Naive B cell (primary cell): ENCODE results near the gene DNAI2. TPM values are rescaled to one million over a fixed set of nuclear protein-coding genes. Genes with fewer than 3 reads are reported as not detected.

Experiments
- ATAC-seq, 2 donors: fragments of 150-1000 bp; cut with Tn5 transposase; 2 replicates each; pipeline ENCODE4 v1.10.0; 2021; ENCODE audit warnings: low read depth in 2 of 2, mild to moderate bottlenecking in 2 of 2, moderate library complexity in 2 of 2
- DNase-seq: peaks from one replicate; pipeline ENCODE4 v3.0.0; 2022
- H3K27ac Mint-ChIP-seq, 6 donors: one replicate each; pipeline ENCODE4 v1.8.0; 2020 to 2022; ENCODE audit warnings: mild to moderate bottlenecking in 6 of 6, mixed read lengths in 6 of 6, moderate library complexity in 5 of 6, inconsistent platforms in 2 of 6
- H3K27me3 Mint-ChIP-seq, 3 donors: one replicate each; pipeline ENCODE4 v1.8.0; 2021 to 2022; ENCODE audit warnings: mixed read lengths in 3 of 3, mild to moderate bottlenecking in 1 of 3
- H3K36me3 Mint-ChIP-seq, 2 donors: one replicate each; pipeline ENCODE4 v1.8.0; 2020 to 2022; ENCODE audit warnings: mixed read lengths in 2 of 2, inconsistent platforms in 1 of 2, mild to moderate bottlenecking in 1 of 2
- H3K4me1 Mint-ChIP-seq, 3 donors: one replicate each; pipeline ENCODE4 v1.8.0; 2020 to 2022; ENCODE audit warnings: mixed read lengths in 3 of 3, inconsistent platforms in 1 of 3, mild to moderate bottlenecking in 1 of 3, moderate library complexity in 1 of 3
- H3K4me3 Mint-ChIP-seq, 8 donors: one replicate each; pipeline ENCODE4 v1.8.0; 2020 to 2022; ENCODE audit warnings: mild to moderate bottlenecking in 8 of 8, mixed read lengths in 8 of 8, moderate library complexity in 8 of 8, inconsistent platforms in 2 of 8
- H3K9me3 Mint-ChIP-seq, 7 donors: one replicate each; pipeline ENCODE4 v1.8.0; 2020 to 2022; ENCODE audit warnings: mixed read lengths in 7 of 7, mild to moderate bottlenecking in 5 of 7, inconsistent platforms in 2 of 7, moderate library complexity in 1 of 7
- polyA plus RNA-seq, 6 donors: library from polyadenylated mRNA; unstranded; fragments of 300-500 nt; fragmentation: Illumina TruSeq; gene quantifications; one replicate each; pipeline ENCODE4 v1.2.3, GENCODE V29; 2021; ENCODE audit warnings: low read depth in 6 of 6

DNAI2 gene
- polyA plus RNA-seq, 6 donors from 2014 or later = not detected

- DNase-seq (no peak), ATAC-seq (no peak)
- Mint-ChIP-seq H3K4me3 (no peak overlapping the region), H3K4me1 (no peaks in the 10 kb centered on the region), H3K9me3 (peaks cover 0 to 10% (median 6%) of the 10 kb centered on the region in 7 donors), H3K36me3 (no peaks in the 10 kb centered on the region), H3K27ac (no peak overlapping the region), H3K27me3 (peaks cover 5 to 48% (median 34%) of the 10 kb centered on the region in 3 donors)
Observed at GRCh38 chr17:74309902-74310301, 35.9 kb downstream of the DNAI2 start.

DNA sequence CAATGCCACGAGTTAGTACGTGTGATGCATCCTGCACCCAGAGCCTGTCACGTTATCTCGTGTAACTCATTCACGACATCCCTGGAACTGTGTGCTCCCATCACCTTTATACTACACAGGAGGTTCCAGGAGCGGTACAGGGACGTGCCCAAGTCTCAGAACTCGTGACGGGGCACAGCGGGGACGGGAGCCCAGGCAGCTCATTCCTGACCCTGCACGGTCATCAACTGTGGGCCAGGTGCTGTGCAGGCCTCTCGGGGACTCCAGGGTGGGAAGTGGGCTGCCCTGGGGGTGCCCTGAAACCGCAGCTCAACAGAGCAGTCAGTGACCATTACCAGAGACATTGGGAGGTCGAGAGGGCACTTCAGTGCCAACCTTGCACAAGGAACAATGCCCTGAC is 40.8 kb downstream of the DNAI2 start:
- DNase-seq (no peak), ATAC-seq (no peak)
- Mint-ChIP-seq H3K4me1 (no peaks in the 10 kb centered on the region), H3K27me3 (peaks cover 5 to 32% (median 18%) of the 10 kb centered on the region in 3 donors), H3K4me3 (no peak overlapping the region), H3K36me3 (no peaks in the 10 kb centered on the region), H3K9me3 (peaks cover 0 to 10% (median 6%) of the 10 kb centered on the region in 7 donors), H3K27ac (no peak overlapping the region)

GRCh38 chr17:74316220-74316619 is 42.2 kb downstream of the DNAI2 start:
- Mint-ChIP-seq H3K27ac (no peak overlapping the region), H3K36me3 (no peaks in the 10 kb centered on the region), H3K4me3 (no peak overlapping the region), H3K9me3 (peaks cover 0 to 10% (median 6%) of the 10 kb centered on the region in 7 donors), H3K27me3 (peaks cover 6 to 36% (median 16%) of the 10 kb centered on the region in 3 donors), H3K4me1 (no peaks in the 10 kb centered on the region)
- ATAC-seq = no peak
- DNase-seq = no peak

DNA sequence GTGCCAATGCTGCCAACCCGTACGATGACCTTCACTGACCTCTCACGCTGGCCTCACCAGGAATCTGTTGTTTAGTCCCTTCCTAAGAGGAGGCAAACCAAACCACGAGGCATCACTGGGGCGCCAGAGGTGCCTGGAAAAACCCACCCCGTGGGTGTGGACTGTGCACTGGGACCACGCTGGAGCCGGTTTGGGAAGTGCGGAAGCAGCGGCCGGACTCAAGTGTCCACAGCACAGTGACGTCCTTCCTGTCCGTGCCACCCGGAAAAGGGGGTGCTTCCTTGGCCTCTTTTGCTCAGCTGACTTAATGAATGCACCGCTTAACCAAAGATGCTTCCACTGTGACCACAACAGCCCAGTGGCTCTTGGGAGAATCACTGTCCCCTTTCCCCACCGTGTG is 43.0 kb downstream of the DNAI2 start:
- H3K4me3 Mint-ChIP-seq = no peak overlapping the region
- no peak overlapping the region for H3K27ac Mint-ChIP-seq
- H3K9me3 Mint-ChIP-seq = peaks cover 0 to 7% (median 6%) of the 10 kb centered on the region in 7 donors
- no peaks in the 10 kb centered on the region for H3K4me1 Mint-ChIP-seq
- H3K36me3 Mint-ChIP-seq = no peaks in the 10 kb centered on the region
- DNase-seq (no peak), ATAC-seq (no peak)
- peaks cover 15 to 37% (median 18%) of the 10 kb centered on the region in 3 donors for H3K27me3 Mint-ChIP-seq

DNA sequence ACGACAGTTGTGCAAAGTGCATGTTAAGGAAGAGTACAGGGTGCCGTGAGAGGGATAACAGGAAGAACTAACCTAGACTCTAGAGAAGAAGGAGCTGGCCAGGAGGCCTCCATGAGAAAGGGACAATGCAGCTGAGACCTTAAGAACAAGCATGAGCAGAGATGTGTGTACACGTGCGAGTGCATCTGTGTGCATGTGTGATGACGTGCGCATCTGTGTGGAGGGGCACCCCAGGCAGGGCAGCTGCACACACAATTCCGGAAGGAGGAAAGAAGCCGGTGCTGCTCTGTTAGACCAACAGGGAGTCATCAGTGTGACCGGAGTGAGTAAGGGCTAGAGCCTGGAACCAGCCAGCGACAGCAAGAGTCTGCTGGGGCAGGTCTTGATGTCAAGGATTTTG is 44.4 kb downstream of the DNAI2 start:
- peaks cover 0 to 2% (median 0%) of the 10 kb centered on the region in 7 donors for H3K9me3 Mint-ChIP-seq
- H3K36me3 Mint-ChIP-seq = no peaks in the 10 kb centered on the region
- no peak overlapping the region for H3K4me3 Mint-ChIP-seq
- no peak for ATAC-seq
- peaks cover 24 to 42% (median 31%) of the 10 kb centered on the region in 3 donors for H3K27me3 Mint-ChIP-seq
- no peak overlapping the region for H3K27ac Mint-ChIP-seq
- DNase-seq = no peak
- no peaks in the 10 kb centered on the region for H3K4me1 Mint-ChIP-seq

GRCh38 chr17:74324521-74324920 is 50.5 kb downstream of the DNAI2 start:
- peak overlapping the region in 3 of 8 donors; percentile 29 to 57 (median 35) for H3K4me3 Mint-ChIP-seq
- H3K27me3 Mint-ChIP-seq = peaks cover 33 to 69% (median 52%) of the 10 kb centered on the region in 3 donors
- ATAC-seq (no peak), DNase-seq (no peak)
- peaks cover 0 to 21% (median 0%) of the 10 kb centered on the region in 3 donors for H3K4me1 Mint-ChIP-seq
- H3K9me3 Mint-ChIP-seq = peaks cover 0 to 1% (median 0%) of the 10 kb centered on the region in 7 donors
- H3K27ac Mint-ChIP-seq = no peak overlapping the region
- no peaks in the 10 kb centered on the region for H3K36me3 Mint-ChIP-seq

- peaks cover 0 to 1% (median 0%) of the 10 kb centered on the region in 7 donors for H3K9me3 Mint-ChIP-seq
- no peak overlapping the region for H3K27ac Mint-ChIP-seq
- H3K4me1 Mint-ChIP-seq = peaks cover 0 to 21% (median 0%) of the 10 kb centered on the region in 3 donors
- peak overlapping the region in 5 of 8 donors; percentile 48 to 73 (median 54) for H3K4me3 Mint-ChIP-seq
- no peak for ATAC-seq
- DNase-seq = no peak
- H3K27me3 Mint-ChIP-seq = peaks cover 36 to 66% (median 60%) of the 10 kb centered on the region in 3 donors
- no peaks in the 10 kb centered on the region for H3K36me3 Mint-ChIP-seq
Observed at GRCh38 chr17:74325376-74325742, 51.3 kb downstream of the DNAI2 start.

DNA sequence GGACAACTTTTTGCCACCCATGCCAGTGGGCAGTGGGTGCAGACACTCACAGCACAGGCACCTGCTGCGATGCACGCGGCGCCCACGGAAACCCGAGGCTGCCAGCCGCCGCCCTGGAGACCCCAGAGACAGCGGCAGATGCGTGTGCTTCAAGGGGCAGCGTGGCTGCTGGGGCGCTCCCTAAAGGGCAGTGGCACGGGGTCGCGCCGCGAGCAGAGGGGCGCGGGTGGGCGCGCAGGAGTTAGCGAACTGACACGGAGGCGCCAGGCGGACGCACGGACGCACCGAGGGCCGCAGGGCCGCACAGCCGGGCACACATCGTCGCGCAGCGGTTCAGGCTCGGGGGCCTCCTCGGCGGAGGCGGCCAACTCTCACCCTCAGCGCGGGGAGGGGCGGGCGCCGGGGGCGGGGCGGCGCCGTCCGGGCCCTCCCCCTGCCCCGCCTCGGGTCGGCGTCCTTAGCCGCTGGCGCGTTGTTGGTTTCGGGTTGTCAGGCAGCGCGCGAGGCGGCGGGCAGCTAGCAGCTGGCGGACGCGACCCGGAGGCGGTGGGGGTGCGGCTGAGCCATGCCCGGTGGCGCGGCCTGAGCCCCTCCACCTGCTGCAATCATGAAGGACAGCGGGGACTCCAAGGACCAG is 51.8 kb downstream of the DNAI2 start, which contains the start of gene KIF19:
Gene KIF19 (plus strand): TSS at position 484 of the 637 bp plus-strand sequence. CDS start 124 bp downstream, at position 608.
- peak; percentile 35 to 49 for ATAC-seq
- DNase-seq = no peak
- peaks cover 0 to 1% (median 0%) of the 10 kb centered on the region in 7 donors for H3K9me3 Mint-ChIP-seq
- H3K4me1 Mint-ChIP-seq = peaks cover 0 to 21% (median 0%) of the 10 kb centered on the region in 3 donors
- H3K27ac Mint-ChIP-seq = no peak within 1 kb of the TSS
- H3K27me3 Mint-ChIP-seq = peaks cover 38 to 67% (median 65%) of the 10 kb centered on the region in 3 donors
- no peaks in the 10 kb centered on the region for H3K36me3 Mint-ChIP-seq
- H3K4me3 Mint-ChIP-seq = peak within 1 kb of the TSS in 6 of 8 donors; percentile 28 to 75 (median 62)

GRCh38 chr17:74326506-74326905 is 52.5 kb downstream of the DNAI2 start:
- no peak for DNase-seq
- peak overlapping the region in 4 of 8 donors; percentile 17 to 75 (median 44) for H3K4me3 Mint-ChIP-seq
- H3K27ac Mint-ChIP-seq = no peak overlapping the region
- peaks cover 35 to 71% (median 65%) of the 10 kb centered on the region in 3 donors for H3K27me3 Mint-ChIP-seq
- ATAC-seq = no peak
- peaks cover 0 to 21% (median 0%) of the 10 kb centered on the region in 3 donors for H3K4me1 Mint-ChIP-seq
- no peaks in the 10 kb centered on the region for H3K36me3 Mint-ChIP-seq
- H3K9me3 Mint-ChIP-seq = no peaks in the 10 kb centered on the region

GRCh38 chr17:74328487-74328886 is 54.5 kb downstream of the DNAI2 start:
- H3K4me1 Mint-ChIP-seq = peaks cover 0 to 21% (median 0%) of the 10 kb centered on the region in 3 donors
- no peak for ATAC-seq
- peak overlapping the region in 1 of 8 donors; percentile 45 for H3K4me3 Mint-ChIP-seq
- H3K27me3 Mint-ChIP-seq = peaks cover 19 to 53% (median 47%) of the 10 kb centered on the region in 3 donors
- no peak for DNase-seq
- H3K27ac Mint-ChIP-seq = no peak overlapping the region
- H3K9me3 Mint-ChIP-seq = peaks cover 0 to 2% (median 0%) of the 10 kb centered on the region in 7 donors
- H3K36me3 Mint-ChIP-seq = no peaks in the 10 kb centered on the region

GRCh38 chr17:74329378-74329777 is 55.3 kb downstream of the DNAI2 start:
- ATAC-seq (no peak), DNase-seq (no peak)
- H3K36me3 Mint-ChIP-seq = no peaks in the 10 kb centered on the region
- H3K9me3 Mint-ChIP-seq = peaks cover 0 to 8% (median 0%) of the 10 kb centered on the region in 7 donors
- no peak overlapping the region for H3K4me3 Mint-ChIP-seq
- peaks cover 0 to 19% (median 0%) of the 10 kb centered on the region in 3 donors for H3K4me1 Mint-ChIP-seq
- H3K27ac Mint-ChIP-seq = peak overlapping the region in 2 of 6 donors; percentile 12 to 84
- H3K27me3 Mint-ChIP-seq = peaks cover 15 to 48% (median 41%) of the 10 kb centered on the region in 3 donors

DNA sequence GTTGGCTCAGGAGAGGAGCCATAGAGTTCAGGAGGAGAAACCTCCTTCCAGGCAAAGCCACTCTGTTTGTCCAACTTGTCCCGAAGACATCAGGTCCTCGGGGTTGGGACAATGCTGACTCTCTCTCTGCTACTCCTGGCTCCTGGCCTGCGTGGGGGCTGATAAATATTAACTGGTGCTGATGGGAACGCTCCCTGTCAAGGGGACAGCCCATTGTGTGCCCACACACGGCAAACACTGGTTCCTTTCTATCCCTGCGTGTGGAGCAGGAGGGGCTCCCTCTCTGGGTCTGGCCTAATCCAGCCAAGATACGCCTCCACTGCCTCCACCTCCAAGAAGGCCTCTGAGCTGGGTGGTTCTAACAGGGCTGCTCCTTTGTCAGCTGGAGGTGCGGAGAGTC is 56.4 kb downstream of the DNAI2 start:
- H3K36me3 Mint-ChIP-seq = no peaks in the 10 kb centered on the region
- no peak overlapping the region for H3K27ac Mint-ChIP-seq
- no peak for DNase-seq
- H3K4me1 Mint-ChIP-seq = peaks cover 0 to 10% (median 0%) of the 10 kb centered on the region in 3 donors
- no peak overlapping the region for H3K4me3 Mint-ChIP-seq
- no peak for ATAC-seq
- peaks cover 0 to 16% (median 6%) of the 10 kb centered on the region in 7 donors for H3K9me3 Mint-ChIP-seq
- peaks cover 12 to 40% (median 35%) of the 10 kb centered on the region in 3 donors for H3K27me3 Mint-ChIP-seq

DNA sequence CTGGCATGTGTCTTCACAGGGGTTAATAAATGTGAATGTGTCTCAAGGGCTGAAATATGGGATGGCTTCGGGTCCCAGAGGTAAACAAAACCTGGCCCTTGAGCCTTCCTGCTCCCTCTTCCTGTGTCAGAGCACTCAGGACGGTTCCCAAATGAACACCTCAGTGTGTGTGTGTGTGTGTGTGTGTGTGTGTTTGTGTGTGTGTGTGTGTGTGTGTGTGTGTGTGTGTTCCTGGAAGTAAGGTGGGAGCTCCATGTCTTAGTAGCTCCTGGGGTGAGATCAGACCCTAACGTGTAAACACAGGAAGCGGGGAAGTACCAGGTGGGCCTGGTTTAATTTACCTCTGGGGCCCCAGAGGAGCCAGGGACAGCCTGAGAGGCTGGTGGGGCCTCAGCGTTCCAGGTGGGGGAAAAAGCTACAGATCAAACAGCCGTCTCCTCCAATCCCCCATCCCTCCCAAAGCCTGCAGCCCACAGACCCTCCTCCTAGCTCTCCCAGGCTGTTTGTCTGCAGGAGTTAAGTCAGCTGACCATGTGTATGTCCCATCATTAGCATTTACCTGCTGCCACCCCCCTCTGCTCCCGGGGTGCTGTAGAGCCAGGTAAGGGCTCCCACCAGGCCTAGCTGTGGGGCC is 58.1 kb downstream of the DNAI2 start:
- no peaks in the 10 kb centered on the region for H3K36me3 Mint-ChIP-seq
- H3K27ac Mint-ChIP-seq = no peak overlapping the region
- ATAC-seq = no peak
- H3K4me1 Mint-ChIP-seq = peaks cover 0 to 3% (median 0%) of the 10 kb centered on the region in 3 donors
- peaks cover 11 to 30% (median 27%) of the 10 kb centered on the region in 3 donors for H3K27me3 Mint-ChIP-seq
- no peak overlapping the region for H3K4me3 Mint-ChIP-seq
- no peak for DNase-seq
- peaks cover 0 to 19% (median 6%) of the 10 kb centered on the region in 7 donors for H3K9me3 Mint-ChIP-seq
